GM12872 (cell line): ENCODE results near the gene EVL.

Source experiments
- CTCF ChIP-seq: IDR thresholded peaks from 3 replicates; pipeline ENCODE4 v1.5.1; 2011; ENCODE audit warnings: low read depth, mild to moderate bottlenecking, low read length, moderate library complexity; ENCODE audit not compliant: insufficient read depth

The EVL gene

GRCh38 chr14:100042286-100042685, 22.9 kb upstream of the EVL start:
- TF ChIP-seq CTCF, result no peak

GRCh38 chr14:100045642-100046344, 19.4 kb upstream of the EVL start:
- no peak for TF ChIP-seq CTCF

GRCh38 chr14:100047600-100047999, 17.6 kb upstream of the EVL start:
- TF ChIP-seq CTCF, result no peak

- TF ChIP-seq CTCF, result no peak
Measured at GRCh38 chr14:100048786-100049185, 16.4 kb upstream of the EVL start.

GRCh38 chr14:100049220-100049619, 16.0 kb upstream of the EVL start:
- no peak for TF ChIP-seq CTCF

- TF ChIP-seq CTCF, result no peak
Measured at GRCh38 chr14:100051103-100051502, 14.1 kb upstream of the EVL start.

- no peak for TF ChIP-seq CTCF
Measured at GRCh38 chr14:100051543-100051942, 13.7 kb upstream of the EVL start.
